ENCODE data around the gene DMRTC2. TPM values are rescaled to one million over a fixed set of nuclear protein-coding genes. Genes with fewer than 3 reads are reported as not detected.

Gene DMRTC2
- total and polyA plus RNA-seq, 2 of the 13 experiments (the other 11 are each of a cell fraction or from before 2014, with no cell fraction given): not detected

DNA sequence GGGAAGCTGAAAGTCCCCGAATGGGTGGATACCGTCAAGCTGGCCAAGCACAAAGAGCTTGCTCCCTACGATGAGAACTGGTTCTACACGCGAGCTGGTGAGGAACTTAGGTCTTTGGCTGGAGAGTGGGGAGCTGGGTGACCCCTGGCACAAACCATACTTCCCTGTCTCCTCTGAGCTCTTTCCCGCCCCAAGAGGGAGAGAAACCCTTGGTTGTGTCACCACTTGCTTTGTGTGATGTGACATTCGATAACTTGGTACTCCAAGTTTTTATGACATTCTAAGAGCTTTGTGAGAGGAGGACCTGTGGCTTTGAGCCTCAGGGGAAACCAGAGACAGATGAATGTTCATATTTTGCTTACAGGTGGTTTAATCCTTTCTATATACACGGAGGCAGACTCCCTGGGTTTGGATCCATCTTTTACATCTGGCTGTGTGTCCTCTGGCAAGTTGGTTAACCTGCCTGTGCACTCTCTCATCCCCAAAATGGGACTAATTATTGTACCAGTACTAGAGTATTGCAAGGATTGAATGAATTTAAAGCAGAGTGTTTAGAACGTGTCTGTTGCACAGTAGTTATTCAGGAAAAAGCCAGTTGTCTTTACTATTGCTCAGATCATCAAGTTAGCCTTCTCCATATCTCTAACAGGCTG is 16.4 kb downstream of the DMRTC2 start:
- peaks cover 56% of the 10 kb centered on the region for H3K4me1 ChIP-seq (ENCODE audit: insufficient read depth, low read length)
- ATAC-seq (no peak), FAIRE-seq (peak; percentile 4), DNase-seq (ENCODE audit: low spot score) (no peak)
- peak overlapping the region; percentile 85 to 99 (median 95) for H3K4me3 ChIP-seq (replicated peaks in 1 of 3; ENCODE audit: insufficient read depth in 1 of 3, low read depth in 2 of 3, low read length in 3 of 3)
- H2AFZ ChIP-seq (ENCODE audit: low read length): no peak overlapping the region
- TF ChIP-seq, protein P1, sequence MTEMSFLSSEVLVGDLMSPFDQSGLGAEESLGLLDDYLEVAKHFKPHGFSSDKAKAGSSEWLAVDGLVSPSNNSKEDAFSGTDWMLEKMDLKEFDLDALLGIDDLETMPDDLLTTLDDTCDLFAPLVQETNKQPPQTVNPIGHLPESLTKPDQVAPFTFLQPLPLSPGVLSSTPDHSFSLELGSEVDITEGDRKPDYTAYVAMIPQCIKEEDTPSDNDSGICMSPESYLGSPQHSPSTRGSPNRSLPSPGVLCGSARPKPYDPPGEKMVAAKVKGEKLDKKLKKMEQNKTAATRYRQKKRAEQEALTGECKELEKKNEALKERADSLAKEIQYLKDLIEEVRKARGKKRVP (CRISPR knock-in tag; IDR thresholded peaks at IDR 0.05): 0 out of 4 replicates have a peak, but pooled peaks of 1 of the 2 experiments have one; percentile 6
- TF ChIP-seq HNRNPL (IDR thresholded peaks at IDR 0.05; ENCODE audit: low read depth, low read length): 0 out of 2 replicates have a peak, but pooled peaks have one; percentile 1
- TF ChIP-seq, protein P2, sequence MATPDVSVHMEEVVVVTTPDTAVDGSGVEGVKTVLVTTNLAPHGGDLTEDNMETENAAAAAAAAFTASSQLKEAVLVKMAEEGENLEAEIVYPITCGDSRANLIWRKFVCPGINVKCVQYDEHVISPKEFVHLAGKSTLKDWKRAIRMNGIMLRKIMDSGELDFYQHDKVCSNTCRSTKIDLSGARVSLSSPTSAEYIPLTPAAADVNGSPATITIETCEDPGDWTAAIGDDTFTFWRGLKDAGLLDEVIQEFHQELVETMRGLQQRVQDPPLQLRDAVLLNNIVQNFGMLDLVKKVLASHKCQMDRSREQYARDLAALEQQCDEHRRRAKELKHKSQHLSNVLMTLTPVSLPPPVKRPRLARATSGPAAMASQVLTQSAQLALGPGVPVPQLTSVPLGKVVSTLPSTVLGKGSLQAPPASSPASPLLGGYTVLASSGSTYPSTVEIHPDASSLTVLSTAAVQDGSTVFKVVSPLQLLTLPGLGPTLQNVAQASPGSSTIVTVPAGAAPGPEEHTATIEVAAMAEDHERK (CRISPR knock-in tag; IDR thresholded peaks at IDR 0.05; ENCODE audit: low read depth): no peak
- TF ChIP-seq ZNF343 (CRISPR knock-in tag; IDR thresholded peaks at IDR 0.05): 0 out of 2 replicates have a peak, but pooled peaks have one; percentile 34
- no peak for TF ChIP-seq JDP2 (CRISPR knock-in tag; IDR thresholded peaks at IDR 0.05; ENCODE audit: borderline replicate concordance)
- TF ChIP-seq KAT7 (CRISPR knock-in tag; IDR thresholded peaks at IDR 0.05; ENCODE audit: borderline replicate concordance): 0 out of 2 replicates have a peak, but pooled peaks have one; percentile 14
- no peak for TF ChIP-seq BORCS8-MEF2B (CRISPR knock-in tag; IDR thresholded peaks at IDR 0.05)
- TF ChIP-seq ZNF777 (CRISPR knock-in tag; IDR thresholded peaks at IDR 0.05): no peak
- 0 out of 2 replicates have a peak, but pooled peaks have one; percentile 40 for TF ChIP-seq RBFOX2 (IDR thresholded peaks at IDR 0.05; ENCODE audit: low read depth, low read length)
- TF ChIP-seq ELF1 (CRISPR knock-in tag; IDR thresholded peaks at IDR 0.05): no peak
- TF ChIP-seq ZNF720 (CRISPR knock-in tag; IDR thresholded peaks at IDR 0.05): no peak
- peak; percentile 37; the same call in 1 of the 2 replicates for TF ChIP-seq POLR2G (IDR thresholded peaks at IDR 0.05; ENCODE audit: low read depth, low read length)
- TF ChIP-seq SP5 (CRISPR knock-in tag; IDR thresholded peaks at IDR 0.05; ENCODE audit: borderline replicate concordance, low read depth): no peak
- no peak for TF ChIP-seq ZMYM3 (CRISPR knock-in tag; IDR thresholded peaks at IDR 0.05)
- peak; percentile 7; the same call in 1 of the 2 replicates for TF ChIP-seq ZNF225 (CRISPR knock-in tag; IDR thresholded peaks at IDR 0.05)
- peak; percentile 7 to 9; a peak in 1 of 4 replicates for TF ChIP-seq POLR2A (IDR thresholded peaks at IDR 0.05; ENCODE audit: insufficient read depth in 1 of 2, low read depth in 2 of 2, low read length in 2 of 2)
- no peak for TF ChIP-seq ZNF598 (CRISPR knock-in tag; IDR thresholded peaks at IDR 0.05; ENCODE audit: borderline replicate concordance)
- TF ChIP-seq, protein P3, sequence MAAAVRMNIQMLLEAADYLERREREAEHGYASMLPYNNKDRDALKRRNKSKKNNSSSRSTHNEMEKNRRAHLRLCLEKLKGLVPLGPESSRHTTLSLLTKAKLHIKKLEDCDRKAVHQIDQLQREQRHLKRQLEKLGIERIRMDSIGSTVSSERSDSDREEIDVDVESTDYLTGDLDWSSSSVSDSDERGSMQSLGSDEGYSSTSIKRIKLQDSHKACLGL (CRISPR knock-in tag; IDR thresholded peaks at IDR 0.05): no peak
- no peak for TF ChIP-seq MTF1 (CRISPR knock-in tag; IDR thresholded peaks at IDR 0.05)
- TF ChIP-seq ZNF768 (CRISPR knock-in tag; IDR thresholded peaks at IDR 0.05): peak; percentile 47; the same call in 1 of the 2 replicates
- ChIA-PET POLR2A (interaction anchor here (1.4 to 3.6 kb wide), 6 partner anchors 10 to 422 kb away, joined by 3 to 72 read pairs (median 24); partner anchors contain the start of genes DMAC2 and RABAC1), CTCF (ENCODE audit: low intra/inter-chr PET ratio, low total read pairs) (no interaction called here)
- peaks cover 0 to 4% of the 10 kb centered on the region in 2 experiments; a peak in 1 of 5 replicates for H3K27me3 ChIP-seq (ENCODE audit: control insufficient read depth in 1 of 2, insufficient read depth in 2 of 2, low read length in 2 of 2)
- no peaks in the 10 kb centered on the region for H3K9me3 ChIP-seq (ENCODE audit: low read length)
- H3K4me2 ChIP-seq (ENCODE audit: low read depth, low read length): peak overlapping the region; percentile 87
- WGBS (ENCODE audit: low lambda C conversion rate): 22% methylated on average over 4 of the region's 9 CpGs
- intact Hi-C loops (cut with micrococcal nuclease; ENCODE audit: unreplicated experiment) (no loop called here), in situ Hi-C loops (cut with HindIII; ENCODE audit: extremely low pct_ligation_motif_present, low pct_unique_long_range_greater_than_20kb) (no loop called here)
- TSS peak; percentile 51 for BruUV-seq (replicated peaks)
- H3K36me3 ChIP-seq (replicated peaks in 1 of 2; ENCODE audit: control insufficient read depth in 1 of 2, insufficient read depth in 2 of 2, low read length in 2 of 2): peaks cover 24 to 49% of the 10 kb centered on the region in 2 experiments
- H3K27ac ChIP-seq (ENCODE audit: extremely low read length, insufficient read depth, low read length): peak overlapping the region; percentile 84
- H4K20me1 ChIP-seq (ENCODE audit: insufficient read depth, low read length): peaks cover 51% of the 10 kb centered on the region
- peaks cover 58% of the 10 kb centered on the region for H3K79me2 ChIP-seq (ENCODE audit: insufficient read depth, low read length)
- H3K9ac ChIP-seq (ENCODE audit: insufficient read depth, low read depth, low read length): peak overlapping the region; percentile 99
